HUES6 (cell line): Measurements from ENCODE around the gene CFAP99.
A peak's percentile ranks its signal among the peaks of the same experiment; 100 is the strongest.

Source experiments
- H3K27ac ChIP-seq: 2 replicates; pipeline ENCODE4 v1.7.0; 2013; ENCODE audit warnings: low read depth, mild to moderate bottlenecking, low read length, inconsistent platforms
- H3K27me3 ChIP-seq: 2 replicates; pipeline ENCODE4 v1.6.1; 2013; ENCODE audit warnings: low read length; ENCODE audit not compliant: control insufficient read depth, insufficient read depth
- H3K36me3 ChIP-seq: 2 replicates; pipeline ENCODE4 v1.6.1; 2013; ENCODE audit warnings: low read length; ENCODE audit not compliant: control insufficient read depth, insufficient read depth
- H3K4me1 ChIP-seq: 2 replicates; pipeline ENCODE4 v1.6.1; 2013; ENCODE audit warnings: low read length; ENCODE audit not compliant: control insufficient read depth, insufficient read depth
- H3K4me3 ChIP-seq: 2 replicates; pipeline ENCODE4 v1.5.1; 2013; ENCODE audit warnings: low read depth, low read length
- H3K9ac ChIP-seq: one replicate; pipeline ENCODE4 v1.6.1; 2013; ENCODE audit warnings: mild to moderate bottlenecking, low read length
- H3K9me3 ChIP-seq: 2 replicates; pipeline ENCODE4 v1.6.1; 2013; ENCODE audit warnings: low read depth, low read length; ENCODE audit not compliant: control insufficient read depth, insufficient read depth

The CFAP99 gene

DNA sequence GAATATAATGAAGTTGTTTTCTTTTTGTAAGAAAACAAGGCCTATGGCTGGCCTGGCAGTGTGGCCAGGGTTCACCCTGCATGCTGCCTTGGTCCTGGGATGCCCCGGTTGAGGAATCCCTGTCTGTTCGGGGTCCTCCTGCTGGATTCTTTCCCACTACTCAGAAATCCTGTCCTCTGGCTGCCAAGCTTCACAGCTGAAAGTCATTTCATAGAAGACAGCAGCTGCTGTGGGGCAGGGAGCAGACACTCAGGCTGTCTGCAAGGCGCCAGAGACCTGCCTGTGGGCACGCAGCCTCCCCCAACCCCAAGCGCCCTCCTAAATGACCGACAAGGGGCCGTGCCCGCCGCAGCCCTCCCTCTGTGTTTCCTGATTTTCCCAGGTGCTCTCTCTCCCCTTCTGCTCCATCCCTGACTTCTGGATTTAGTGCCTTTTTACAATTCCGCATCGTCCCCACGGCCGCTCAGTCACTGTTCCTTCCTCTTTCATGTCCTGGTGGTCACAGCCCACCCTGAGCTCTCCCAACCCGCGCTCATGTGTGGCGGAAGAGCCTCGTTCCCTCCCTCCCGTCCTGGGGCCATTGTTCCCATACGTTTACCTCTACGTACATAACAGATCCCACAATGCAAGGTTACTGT lies 27.9 kb upstream of the CFAP99 start:
- no peak overlapping the region for H3K27ac ChIP-seq
- no peaks in the 10 kb centered on the region for H3K36me3 ChIP-seq
- H3K4me1 ChIP-seq: peaks cover 43% of the 10 kb centered on the region
- peak overlapping the region; percentile 10 for H3K4me3 ChIP-seq
- no peak overlapping the region for H3K9ac ChIP-seq
- H3K9me3 ChIP-seq: no peaks in the 10 kb centered on the region
- peaks cover 37% of the 10 kb centered on the region; the same call in 1 of the 2 replicates for H3K27me3 ChIP-seq

DNA sequence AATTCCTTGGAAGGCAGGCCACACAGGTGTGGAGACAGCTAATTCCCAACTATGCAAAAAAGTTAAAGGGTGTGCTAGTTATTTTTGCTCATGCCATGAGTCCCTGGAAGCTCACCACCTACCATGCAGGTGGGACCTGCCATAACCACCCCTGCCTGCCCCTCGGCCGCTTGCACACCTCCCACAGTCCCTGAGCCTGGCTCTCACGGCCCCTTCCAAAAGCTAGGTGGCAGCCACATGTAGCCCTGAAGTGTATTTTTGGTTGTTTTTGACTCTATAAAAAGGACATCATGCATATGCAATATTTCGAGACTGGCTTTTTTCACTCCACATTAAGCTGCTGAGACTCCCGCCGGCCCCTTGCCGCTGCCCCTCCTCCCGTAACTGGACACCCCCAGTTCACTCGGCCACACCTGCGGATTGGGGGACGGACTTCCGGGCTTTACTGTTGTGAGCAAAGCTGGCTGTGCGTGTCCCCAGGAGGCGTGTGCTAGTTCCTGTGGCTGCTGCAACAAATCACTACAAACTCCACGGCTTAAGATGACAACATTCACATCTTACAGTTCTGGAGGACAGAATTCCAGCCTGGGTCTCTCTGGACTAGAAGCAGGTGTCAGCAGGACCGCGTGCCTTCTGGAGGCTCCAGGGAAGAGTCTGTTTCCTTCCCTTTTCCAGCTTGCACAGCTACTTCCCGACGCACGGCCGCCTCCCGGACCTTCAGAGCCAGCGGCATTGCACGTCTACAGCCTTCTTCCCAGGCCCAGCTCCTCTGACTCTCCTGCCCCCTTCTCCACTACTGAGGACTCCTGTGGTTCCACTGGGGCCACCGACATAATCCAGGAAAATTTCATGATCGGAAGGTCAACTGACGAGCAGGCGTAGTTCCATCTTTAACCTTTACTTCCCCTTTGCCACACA lies 25.1 kb upstream of the CFAP99 start:
- Histone ChIP-seq H3K9me3 (no peaks in the 10 kb centered on the region), H3K9ac (no peak overlapping the region), H3K36me3 (no peaks in the 10 kb centered on the region), H3K4me3 (peak overlapping the region; percentile 33; the same call in 1 of the 2 replicates), H3K4me1 (peaks cover 43% of the 10 kb centered on the region), H3K27me3 (peaks cover 37% of the 10 kb centered on the region; the same call in 1 of the 2 replicates), H3K27ac (no peak overlapping the region)

DNA sequence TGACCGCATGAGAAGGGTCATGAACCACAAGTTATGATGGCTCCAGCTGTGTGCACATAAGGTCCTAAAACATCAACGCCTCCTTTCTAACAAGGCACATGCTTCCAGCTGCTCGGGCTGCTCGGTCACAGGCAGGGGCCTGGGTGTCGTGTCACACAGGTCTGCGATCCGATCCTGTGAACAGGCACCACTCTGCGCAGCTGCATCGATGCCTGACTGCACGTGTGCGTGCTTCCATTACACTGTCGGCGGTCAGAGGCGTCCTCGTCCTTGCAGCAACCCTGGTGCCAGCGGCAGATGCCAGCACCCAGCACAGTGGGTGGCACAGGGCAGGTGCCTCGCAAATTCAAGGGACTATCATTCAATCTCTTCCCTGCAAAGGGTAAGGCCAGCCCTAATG lies 24.2 kb upstream of the CFAP99 start:
- Histone ChIP-seq H3K9me3 (no peaks in the 10 kb centered on the region), H3K27me3 (peaks cover 37% of the 10 kb centered on the region; the same call in 1 of the 2 replicates), H3K4me3 (no peak overlapping the region), H3K27ac (no peak overlapping the region), H3K36me3 (no peaks in the 10 kb centered on the region), H3K4me1 (peaks cover 38% of the 10 kb centered on the region), H3K9ac (no peak overlapping the region)

DNA sequence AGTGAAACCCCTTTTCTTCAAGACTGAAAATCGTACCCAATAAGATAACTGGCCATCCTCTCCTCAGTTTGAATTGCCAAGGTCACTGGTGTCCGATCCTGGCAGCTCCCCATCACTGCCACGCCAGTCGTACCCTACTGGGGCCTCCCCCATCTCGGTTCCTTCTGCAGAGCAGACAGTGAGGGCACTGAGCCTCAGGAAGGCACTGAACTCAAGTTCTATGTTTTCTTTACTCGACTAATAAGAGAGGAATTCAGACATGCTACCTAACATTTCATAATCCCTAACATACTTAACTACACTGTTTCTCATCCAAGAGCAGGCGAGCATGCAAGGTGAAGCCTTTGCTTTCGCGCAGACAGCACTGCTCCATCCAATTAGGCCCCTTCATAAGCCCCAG lies 23.7 kb upstream of the CFAP99 start:
- Histone ChIP-seq H3K27ac (no peak overlapping the region), H3K36me3 (no peaks in the 10 kb centered on the region), H3K27me3 (peaks cover 32% of the 10 kb centered on the region; the same call in 1 of the 2 replicates), H3K9ac (no peak overlapping the region), H3K4me3 (no peak overlapping the region), H3K9me3 (no peaks in the 10 kb centered on the region), H3K4me1 (peaks cover 32% of the 10 kb centered on the region)

DNA sequence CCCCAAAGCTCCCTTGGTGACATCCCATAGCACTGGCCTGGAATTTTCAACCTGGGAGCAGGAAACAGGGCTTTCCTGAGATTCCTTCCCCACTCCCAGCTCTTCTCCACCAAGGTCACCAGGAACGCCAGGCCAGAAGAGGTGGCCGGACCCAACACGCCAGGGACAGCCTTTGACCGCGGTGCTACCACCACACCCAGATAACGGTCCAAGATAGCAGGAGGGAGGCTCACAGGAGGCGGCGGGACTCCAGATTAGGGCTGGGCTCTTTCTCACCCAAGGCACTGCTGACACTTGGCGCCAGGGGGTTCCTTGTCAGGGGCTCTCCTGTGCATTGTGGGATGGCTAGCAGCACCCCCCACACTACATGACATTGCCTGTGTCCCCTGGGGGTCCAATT lies 23.2 kb upstream of the CFAP99 start:
- no peak overlapping the region for H3K9ac ChIP-seq
- peaks cover 30% of the 10 kb centered on the region; the same call in 1 of the 2 replicates for H3K27me3 ChIP-seq
- H3K4me1 ChIP-seq: peaks cover 27% of the 10 kb centered on the region
- no peaks in the 10 kb centered on the region for H3K9me3 ChIP-seq
- H3K36me3 ChIP-seq: no peaks in the 10 kb centered on the region
- no peak overlapping the region for H3K27ac ChIP-seq
- no peak overlapping the region for H3K4me3 ChIP-seq

DNA sequence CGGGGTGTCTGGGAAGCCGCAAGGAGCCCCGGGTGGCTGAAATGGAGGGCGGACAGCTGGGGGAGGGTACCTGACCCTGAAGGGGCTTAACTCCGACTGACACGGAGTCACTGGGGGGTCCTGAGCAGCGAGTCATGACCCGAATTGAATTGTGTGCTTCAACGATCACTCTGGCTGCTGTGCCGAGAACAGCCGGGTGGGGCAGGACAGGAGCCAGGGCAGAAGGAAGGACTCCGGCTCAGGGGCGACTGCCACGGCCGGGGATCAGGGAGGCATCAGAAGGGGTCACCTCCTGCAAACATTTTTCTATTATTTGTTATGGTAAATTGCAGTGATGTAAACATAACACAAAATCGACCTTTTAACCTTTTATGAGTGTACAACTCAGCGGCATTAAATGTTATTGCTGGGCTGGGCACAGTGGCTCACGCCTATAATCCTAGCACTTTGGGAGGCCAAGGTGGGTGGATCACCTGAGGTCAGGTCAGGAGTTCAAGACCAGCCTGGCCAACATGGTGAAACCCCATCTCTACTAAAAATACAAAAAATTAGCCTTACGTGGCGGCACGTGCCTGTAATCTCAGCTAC lies 21.9 kb upstream of the CFAP99 start:
- Histone ChIP-seq H3K36me3 (no peaks in the 10 kb centered on the region), H3K9ac (no peak overlapping the region), H3K4me3 (no peak overlapping the region), H3K9me3 (no peaks in the 10 kb centered on the region), H3K27ac (no peak overlapping the region), H3K27me3 (peaks cover 34% of the 10 kb centered on the region; the same call in 1 of the 2 replicates), H3K4me1 (peaks cover 23% of the 10 kb centered on the region)

DNA sequence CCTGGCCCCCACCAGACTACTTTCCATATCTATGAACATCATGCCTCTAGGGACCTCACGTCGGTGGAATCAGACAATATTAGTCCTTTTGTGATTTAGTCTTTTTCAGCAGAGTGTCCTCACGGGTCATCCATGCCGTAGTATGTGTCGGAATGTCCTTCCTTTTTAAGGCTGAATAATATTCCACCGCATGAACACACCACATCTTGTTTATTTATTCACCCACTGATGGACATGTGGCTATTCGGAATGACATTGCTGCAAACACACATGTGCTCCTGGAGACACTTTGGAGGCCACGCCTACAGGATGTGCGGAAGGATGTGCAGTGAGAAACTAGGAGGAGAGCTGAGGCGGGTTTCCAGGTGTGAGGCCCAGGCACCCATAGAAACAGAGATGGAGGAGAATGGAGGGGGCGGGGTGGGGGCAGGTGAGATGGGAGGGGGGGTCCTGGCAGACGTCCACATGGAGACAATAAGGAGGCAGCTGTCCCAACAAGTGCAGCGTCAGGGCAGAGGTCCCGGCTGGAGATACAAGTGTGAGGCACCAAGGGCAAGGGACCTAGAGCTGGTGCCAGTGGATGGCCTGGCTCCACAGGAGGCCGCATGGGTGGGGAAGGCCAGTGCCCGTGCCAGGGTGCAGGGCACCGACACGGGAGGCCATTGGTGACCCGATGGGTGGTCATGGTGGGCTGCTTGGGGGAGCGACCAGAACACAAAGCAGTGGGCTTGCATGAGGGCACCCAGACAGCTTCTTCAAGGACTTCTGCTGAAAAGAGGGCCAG lies 21.0 kb upstream of the CFAP99 start:
- peaks cover 36% of the 10 kb centered on the region for H3K27me3 ChIP-seq

DNA sequence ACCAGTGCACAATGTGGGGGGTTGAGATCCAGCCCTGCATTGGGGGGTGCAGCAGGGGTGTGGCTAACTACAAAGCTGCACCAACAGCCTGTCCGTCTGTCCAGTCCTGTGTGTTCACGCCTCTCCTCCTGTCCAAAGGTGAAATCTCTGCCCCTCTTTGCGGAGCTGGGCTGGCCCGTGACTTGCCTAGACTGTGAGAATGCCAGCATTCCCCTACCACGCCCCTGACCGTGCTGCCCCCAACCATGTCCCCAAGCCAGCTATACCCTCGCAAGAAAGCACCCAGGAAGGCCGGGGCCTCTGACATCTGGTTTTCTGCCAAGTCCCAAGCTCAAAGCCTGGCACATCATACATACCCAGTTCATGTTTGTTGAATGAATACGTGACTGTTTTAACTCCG lies 19.5 kb upstream of the CFAP99 start:
- no peak overlapping the region for H3K9ac ChIP-seq

More for the DNA sequence above, 21.0 kb upstream of the CFAP99 start:
- Histone ChIP-seq H3K27ac (no peak overlapping the region), H3K4me3 (no peak overlapping the region), H3K36me3 (no peaks in the 10 kb centered on the region), H3K9me3 (no peaks in the 10 kb centered on the region), H3K9ac (no peak overlapping the region), H3K4me1 (peaks cover 30% of the 10 kb centered on the region)

DNA sequence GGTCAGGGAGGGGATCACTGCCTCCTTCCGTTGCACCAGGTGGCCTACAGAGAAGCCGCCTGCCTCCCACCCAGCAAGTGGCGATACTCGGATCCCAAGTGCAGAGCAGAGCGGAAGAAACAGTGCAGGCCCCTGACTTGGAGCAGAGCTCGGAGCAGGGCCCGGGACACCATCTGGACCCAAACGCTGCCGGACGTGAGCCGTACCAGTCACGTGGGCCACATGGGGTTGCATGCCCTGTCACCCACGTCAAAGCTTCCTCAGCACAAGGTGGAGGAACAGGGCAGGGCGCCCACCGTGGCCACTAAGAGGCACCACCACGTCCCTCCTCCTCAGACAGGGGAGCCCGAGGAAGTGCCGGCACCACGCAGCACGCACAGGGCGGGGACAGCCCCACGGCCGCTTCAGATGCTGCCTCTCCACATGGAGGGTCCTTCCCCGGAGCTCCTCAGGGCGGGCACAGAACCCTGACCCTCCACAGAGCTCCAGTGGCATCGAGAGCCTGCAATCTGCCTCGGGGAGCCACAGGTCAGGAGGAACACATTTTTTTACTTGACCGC lies 19.0 kb upstream of the CFAP99 start:
- Histone ChIP-seq H3K9ac (no peak overlapping the region), H3K4me1 (peaks cover 18% of the 10 kb centered on the region), H3K4me3 (no peak overlapping the region), H3K27me3 (peaks cover 33% of the 10 kb centered on the region), H3K9me3 (no peaks in the 10 kb centered on the region), H3K36me3 (no peaks in the 10 kb centered on the region), H3K27ac (no peak overlapping the region)

More for the DNA sequence above, 19.5 kb upstream of the CFAP99 start:
- Histone ChIP-seq H3K4me1 (peaks cover 18% of the 10 kb centered on the region), H3K4me3 (no peak overlapping the region), H3K27me3 (peaks cover 38% of the 10 kb centered on the region), H3K36me3 (no peaks in the 10 kb centered on the region), H3K27ac (no peak overlapping the region), H3K9me3 (no peaks in the 10 kb centered on the region)

DNA sequence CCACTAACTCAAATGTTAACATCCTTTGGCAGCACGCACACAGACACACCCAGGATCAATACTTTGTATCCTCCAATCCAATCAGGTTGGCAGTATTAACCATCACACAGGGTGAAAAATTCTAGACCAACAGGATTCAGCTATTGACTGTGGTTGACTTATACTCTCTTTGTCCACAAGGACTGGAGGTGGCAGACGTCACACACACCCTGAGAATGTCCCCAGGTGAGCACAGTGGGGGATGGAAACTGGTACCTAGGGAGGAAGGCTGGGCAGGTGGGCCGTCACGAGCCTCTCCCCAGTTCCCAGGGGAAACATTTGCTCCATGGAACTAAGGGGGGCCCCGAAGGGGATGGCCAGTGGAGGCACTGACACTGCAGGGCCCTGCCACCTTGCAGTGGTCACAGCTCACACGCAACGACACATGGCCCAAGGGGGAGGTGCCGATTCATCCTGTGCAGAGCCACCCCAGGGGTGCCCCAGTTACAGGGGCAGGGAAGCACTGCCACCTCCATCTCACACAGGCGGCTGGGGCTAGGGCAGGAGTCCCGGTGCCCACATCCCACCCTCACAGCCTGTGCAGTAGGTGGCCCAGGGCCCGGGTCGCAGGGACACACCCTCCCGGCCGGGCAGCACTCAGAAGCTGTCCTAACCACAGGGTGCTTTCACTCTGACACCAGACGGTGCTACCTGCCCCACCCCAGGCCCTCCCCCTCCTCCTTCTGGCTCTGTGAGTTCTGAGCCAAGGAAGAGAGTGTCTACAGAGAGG lies 17.7 kb upstream of the CFAP99 start:
- Histone ChIP-seq H3K9me3 (no peaks in the 10 kb centered on the region), H3K27me3 (peaks cover 30% of the 10 kb centered on the region), H3K9ac (no peak overlapping the region), H3K4me1 (peaks cover 14% of the 10 kb centered on the region), H3K36me3 (no peaks in the 10 kb centered on the region), H3K27ac (no peak overlapping the region), H3K4me3 (no peak overlapping the region)
